Measurements from ENCODE around the gene AMOT.

Gene AMOT

DNA sequence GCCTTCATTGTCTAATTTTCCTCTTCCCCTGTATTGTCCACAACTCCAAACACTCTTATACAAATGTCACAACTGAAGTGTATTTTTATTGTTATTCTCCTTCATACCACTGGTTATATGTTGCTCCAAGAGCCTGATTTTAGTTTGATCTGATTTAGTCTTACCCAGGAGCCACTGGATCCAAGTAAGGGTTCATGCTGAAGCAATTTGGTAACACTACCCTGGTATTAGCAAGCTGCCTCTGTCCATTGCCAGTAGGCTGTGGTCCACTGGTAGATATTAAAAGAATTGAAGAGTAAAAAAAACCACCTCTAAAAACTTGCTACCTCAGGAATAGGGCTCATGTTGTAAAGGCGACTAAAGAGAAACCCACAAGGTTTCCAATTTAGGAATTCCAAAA is 41.2 kb downstream of the AMOT start:
- DNase-seq (ENCODE audit: low read depth), result no peak

- no peak for DNase-seq (ENCODE audit: low read depth)
Observed at GRCh38 chrX:112798736-112799135, 41.9 kb downstream of the AMOT start.

DNA sequence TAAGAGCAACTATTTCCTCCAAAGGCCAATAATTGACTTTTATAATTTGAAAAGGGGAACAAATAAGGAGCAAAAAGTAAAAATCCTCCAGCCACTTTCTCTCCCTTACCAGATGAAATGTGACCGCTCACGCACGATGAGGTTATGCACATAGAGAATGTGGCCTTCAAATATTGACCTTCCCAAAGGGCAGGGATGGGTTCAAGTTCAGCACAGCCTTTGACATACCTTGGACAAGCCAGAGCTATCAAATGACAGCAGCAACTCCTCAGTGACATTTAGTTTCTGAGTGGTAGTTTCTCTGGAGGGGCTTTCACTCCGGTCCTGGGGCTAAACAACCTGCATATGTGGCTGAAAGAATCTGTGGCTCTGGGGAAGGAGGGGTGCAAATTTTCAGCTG is 50.7 kb downstream of the AMOT start:
- DNase-seq (ENCODE audit: low read depth), result no peak

GRCh38 chrX:112786076-112786475 is 54.6 kb downstream of the AMOT start:
- no peak for DNase-seq (ENCODE audit: low read depth)

- no peak for DNase-seq (ENCODE audit: low read depth)
Observed at GRCh38 chrX:112785344-112785743, 55.3 kb downstream of the AMOT start.

- DNase-seq (ENCODE audit: low read depth), result no peak
Observed at GRCh38 chrX:112784692-112785091, 55.9 kb downstream of the AMOT start.

DNA sequence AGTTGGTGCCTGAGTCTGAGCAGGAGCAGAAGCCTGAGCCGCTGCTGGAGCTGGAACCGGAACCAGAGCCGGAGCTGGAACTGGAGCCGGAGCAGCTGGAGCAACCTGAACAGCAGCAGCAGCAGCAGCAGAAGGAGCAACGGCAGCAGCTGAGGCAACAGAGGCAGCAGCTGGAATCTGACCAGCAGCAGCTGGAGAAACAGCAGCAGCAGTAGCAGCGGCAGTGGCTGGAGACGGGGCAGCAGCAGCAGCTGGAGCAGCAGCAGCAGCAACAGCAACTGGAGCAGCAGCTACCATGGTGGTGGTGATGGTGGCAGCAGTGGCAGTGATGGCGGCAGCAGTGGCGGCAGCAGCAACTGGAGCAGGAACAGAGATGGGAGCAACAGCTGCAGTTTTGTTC is 61.5 kb downstream of the AMOT start:
- DNase-seq (ENCODE audit: low read depth), result no peak

GRCh38 chrX:112774651-112775293 is 65.9 kb downstream of the AMOT start:
- no peak for DNase-seq (ENCODE audit: low read depth)

DNA sequence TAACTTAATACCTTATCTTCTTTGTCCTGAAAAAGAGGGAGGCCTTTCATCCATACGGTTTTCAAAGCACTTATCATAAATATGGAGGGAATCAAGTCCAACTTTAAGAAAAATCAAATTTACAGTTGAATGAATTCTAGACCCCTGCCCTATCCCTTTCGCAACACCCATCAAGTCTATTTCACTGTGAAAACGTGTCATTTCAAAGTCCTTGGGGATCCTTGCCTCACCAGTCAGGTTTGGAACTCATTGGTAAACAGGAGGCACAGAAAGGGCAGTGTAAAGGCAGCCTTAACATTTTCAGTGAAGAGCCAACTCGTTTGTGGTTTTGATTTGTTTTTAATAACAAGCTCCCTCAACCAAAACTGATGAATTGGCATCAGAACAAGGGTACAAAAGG is 66.5 kb downstream of the AMOT start:
- DNase-seq (ENCODE audit: low read depth), result no peak

DNA sequence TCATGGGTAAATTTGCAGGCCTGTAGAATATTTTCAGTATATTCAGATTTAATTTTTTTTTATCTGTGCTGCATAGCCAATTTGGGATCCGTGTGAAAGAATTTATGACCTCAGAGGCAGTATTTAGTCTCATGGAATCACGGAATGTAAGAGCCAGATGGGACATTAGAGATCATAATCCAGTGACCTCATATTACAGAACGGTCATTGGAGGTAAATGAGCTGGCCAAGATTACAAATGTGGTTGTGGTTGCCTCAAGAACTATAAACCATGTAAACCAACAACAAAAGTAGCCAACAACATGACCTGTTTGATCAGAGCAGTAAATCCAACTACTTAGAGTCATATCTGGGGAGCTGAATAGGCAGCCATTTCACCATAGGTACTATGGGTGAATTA is 71.6 kb downstream of the AMOT start:
- DNase-seq (ENCODE audit: low read depth), result peak; percentile 60

GRCh38 chrX:112768563-112768962 is 72.1 kb downstream of the AMOT start:
- no peak for DNase-seq (ENCODE audit: low read depth)

DNA sequence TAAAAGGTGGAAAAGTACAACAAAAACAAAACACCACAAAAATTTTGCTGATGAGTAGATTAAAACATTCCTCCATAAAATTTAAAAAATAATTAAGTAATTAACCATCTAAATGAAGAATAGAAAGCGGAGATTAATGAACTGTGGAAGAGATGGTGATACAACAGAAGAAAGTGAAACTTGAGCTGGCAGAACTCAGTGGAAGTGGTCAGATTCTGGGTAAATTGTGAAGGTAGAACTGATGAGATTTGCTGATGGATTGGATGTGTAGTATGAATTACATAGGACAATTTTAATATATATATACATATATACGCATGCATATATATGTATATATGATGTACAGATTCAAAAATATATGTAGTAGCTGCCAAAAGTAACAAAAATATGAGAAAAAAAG is 73.9 kb downstream of the AMOT start:
- DNase-seq (ENCODE audit: low read depth), result no peak

DNA sequence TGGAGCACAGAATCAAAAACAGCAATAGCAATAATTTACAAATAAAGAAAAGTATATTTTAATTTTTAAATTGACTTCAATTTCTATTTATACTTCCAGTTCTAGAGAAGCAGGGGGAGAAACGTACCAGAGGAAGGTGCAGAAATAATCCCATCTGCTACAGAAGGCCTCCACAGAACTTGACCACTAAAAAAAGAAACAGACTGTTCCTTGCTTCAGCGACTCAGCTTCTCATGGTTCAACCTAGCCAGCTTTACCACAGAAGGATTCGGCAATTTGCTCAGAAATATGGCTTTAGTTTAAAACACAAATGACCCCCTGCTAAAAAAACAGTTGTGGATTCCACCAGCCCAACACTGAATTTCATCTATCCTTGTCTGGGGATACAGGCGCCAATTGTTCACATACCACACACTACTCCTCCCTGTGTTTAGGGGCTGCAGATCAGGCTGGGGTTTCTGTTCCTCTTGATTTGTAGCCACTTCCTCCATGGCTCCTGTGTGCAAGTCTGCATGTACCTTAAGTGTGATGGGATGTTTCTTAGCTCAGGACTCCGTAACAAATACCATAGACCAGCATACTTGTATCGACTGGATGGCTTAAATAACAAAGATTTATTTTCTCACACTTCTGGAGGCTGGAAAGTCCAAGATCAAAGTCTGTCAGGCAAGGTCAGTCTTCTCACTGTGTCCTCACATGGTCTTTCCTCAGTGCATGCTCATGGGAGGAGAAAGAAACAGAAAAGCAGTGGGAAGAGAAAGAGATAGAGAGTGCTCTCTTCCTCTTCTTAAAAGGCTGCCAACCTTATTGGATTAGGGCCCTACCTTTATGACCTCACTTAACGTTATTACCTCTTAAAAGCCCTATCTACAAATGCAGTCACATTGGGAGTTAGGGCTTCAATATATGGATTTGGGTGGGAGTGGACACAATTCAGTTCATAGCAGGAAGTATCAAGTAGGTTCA is 79.1 kb downstream of the AMOT start:
- DNase-seq (ENCODE audit: low read depth), result no peak

DNA sequence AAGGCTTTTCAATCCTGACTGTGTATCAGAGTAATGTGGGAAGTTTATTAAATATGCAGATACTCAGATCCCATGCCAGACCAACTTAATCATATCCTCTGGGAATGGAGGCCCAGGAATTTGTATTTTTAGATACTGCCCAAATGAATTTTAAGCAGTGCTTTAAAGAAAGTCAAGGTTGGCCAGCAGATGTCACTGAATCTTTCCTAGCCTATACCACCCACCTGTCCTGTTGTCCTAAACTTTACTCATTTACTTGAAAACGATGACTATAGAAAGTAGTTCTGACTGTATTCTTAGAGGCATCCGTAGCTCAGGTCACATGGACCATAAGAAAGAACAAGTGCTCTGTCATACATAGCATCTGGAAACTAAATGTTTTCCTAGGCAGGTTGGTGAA is 79.9 kb downstream of the AMOT start:
- DNase-seq (ENCODE audit: low read depth), result no peak

GRCh38 chrX:112759966-112760365 is 80.7 kb downstream of the AMOT start:
- DNase-seq (ENCODE audit: low read depth), result no peak

- DNase-seq (ENCODE audit: low read depth), result no peak
Observed at GRCh38 chrX:112759512-112759911, 81.1 kb downstream of the AMOT start.

DNA sequence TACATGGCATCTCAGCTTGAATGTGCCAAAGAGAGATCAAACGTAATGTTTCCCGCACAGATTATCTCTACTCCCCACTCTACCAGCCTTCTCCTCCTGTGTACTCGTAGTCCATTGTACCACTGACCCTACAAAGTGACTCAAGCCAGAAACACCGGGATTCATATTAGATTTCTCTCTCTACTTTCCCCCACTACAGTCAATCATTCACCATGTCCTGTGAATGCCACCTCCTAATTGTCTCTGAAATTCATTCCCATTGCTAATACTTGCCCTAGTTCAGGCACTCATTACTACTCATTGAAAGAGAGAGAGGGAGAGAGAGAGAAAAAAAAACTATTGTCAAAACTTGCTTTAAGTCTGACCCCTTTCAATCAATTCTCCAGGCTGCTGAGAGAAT is 82.7 kb downstream of the AMOT start:
- no peak for DNase-seq (ENCODE audit: low read depth)

- no peak for DNase-seq (ENCODE audit: low read depth)
Observed at GRCh38 chrX:112753116-112753515, 87.5 kb downstream of the AMOT start.

DNA sequence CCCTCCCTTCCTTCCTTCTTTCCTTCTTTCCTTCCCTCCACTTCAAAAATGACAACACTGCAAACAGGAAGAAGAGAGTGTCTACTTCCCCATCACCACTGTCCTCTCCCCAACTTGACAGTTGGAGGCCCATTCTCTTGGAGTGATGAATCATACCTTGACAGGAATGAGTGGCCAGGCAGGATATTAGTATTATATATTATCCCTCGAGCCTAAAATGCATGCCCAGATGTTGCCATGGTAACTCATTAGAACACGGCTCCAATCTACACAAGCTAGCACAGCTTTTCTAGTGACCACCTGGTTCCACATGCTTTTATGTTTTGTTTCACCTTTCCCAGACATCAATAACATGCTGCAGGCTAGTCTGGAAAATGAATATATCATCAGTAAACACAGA is 89.6 kb downstream of the AMOT start:
- DNase-seq (ENCODE audit: low read depth), result no peak

DNA sequence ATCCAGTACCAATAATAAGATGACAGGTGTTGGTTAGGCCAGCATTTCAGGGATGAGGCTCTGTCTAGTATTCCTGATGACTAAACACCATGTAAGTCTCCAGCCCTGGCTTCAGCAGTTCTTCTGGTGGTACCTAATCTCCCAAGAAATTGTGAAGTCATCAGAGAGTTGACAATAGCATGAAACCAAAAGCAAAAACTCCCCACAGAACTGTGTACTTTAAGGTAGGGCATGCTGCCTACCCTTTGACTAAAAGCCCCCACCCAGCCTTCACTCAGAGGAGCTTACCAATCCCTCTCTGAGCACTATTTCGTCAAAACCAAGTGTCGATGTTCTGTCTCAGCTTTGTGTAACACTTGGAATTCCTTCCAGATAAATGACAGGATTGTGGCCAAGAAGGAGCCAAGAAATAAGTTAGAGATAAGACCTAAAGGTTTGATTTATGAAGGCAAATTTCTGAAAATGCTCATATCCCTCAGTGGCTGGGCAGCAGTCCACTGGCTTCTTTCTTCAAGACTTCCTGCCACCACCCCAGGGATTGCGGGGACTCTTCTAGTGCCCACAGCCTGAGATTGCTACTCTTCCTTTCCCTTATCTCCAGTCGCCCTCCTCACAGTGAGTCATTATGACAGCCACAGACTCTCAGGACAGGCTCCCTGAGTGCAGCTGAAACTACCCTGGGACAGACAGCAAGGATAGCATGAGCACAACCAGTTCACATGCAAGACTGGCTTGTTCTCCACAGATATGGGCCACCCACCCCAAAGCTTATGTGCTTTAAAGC is 93.6 kb downstream of the AMOT start:
- no peak for DNase-seq (ENCODE audit: low read depth)

DNA sequence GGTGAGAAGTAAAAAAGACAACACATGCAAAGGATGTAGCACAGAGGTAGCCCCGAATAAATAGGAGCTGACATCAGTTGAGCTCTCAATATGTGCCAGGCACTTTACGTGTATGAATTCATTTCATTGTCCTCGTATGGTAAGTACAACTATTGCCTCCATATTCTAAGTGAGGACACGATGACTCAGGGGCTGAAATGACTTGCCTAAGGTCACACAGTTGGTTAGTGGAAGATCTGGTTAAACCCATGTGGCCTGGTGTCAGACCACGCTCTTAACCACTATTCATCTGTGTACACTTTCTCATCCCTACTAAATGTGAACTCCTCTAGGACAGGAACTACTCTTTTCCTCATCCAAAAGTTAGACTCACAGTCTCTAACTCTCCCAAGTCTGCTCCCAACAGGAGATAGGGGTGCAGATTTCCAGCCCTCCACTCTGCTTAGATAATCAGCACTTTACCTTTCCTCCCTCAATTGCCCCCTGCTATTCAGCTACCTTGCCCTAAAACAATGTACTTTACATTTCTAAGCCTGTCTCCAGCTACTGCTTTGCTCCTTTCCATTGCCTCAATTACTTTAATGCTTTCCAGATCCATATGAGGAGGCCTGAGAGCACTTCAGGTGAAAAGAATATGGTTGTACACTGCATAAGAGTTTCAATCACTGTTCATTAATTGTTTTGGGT is 102.1 kb downstream of the AMOT start:
- DNase-seq (ENCODE audit: low read depth), result no peak

- no peak for DNase-seq (ENCODE audit: low read depth)
Observed at GRCh38 chrX:112736310-112736709, 104.3 kb downstream of the AMOT start.
